Measurements from ENCODE around the gene HPCAL1. TPM values are rescaled to one million over a fixed set of nuclear protein-coding genes. Genes with fewer than 3 reads are reported as not detected.

The HPCAL1 gene
- total and polyA plus RNA-seq, 2 donors (not counting 1 experiment from before 2014, with no cell fraction given): 60.3 to 65.1 TPM

DNA sequence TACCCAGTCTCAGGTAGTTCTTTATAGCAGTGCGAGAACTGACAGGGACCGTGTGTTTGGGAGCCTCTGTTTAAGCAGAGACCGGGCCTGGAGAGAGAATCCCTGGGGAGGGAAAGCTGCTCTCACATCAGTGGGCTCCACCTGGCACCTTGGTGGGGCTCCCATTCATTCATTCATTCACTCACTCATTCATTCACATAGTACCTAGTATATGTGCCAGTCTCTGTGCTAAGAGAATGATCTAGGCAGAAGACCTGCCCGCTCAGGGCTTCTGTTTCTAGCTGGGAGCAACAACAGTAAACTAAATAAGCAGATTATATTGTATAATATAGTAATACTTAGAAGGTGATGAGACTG lies 17.8 kb downstream of the HPCAL1 start:
- Mint-ChIP-seq H3K27ac (no peak overlapping the region), H3K4me3 (no peak overlapping the region), H3K9me3 (ENCODE audit: insufficient read depth) (no peaks in the 10 kb centered on the region), H3K4me1 (peaks cover 50% of the 10 kb centered on the region), H3K27me3 (no peaks in the 10 kb centered on the region)
- Histone ChIP-seq H3K27ac (ENCODE audit: low read length in 2 of 2) (no peak overlapping the region), H3K4me1 (ENCODE audit: control insufficient read depth in 2 of 2, insufficient read depth in 2 of 2, low read length in 2 of 2) (peaks cover 16 to 23% of the 10 kb centered on the region in 2 donors), H3K79me2 (ENCODE audit: control insufficient read depth, insufficient read depth, low read length) (peaks cover 98% of the 10 kb centered on the region), H3K4me3 (ENCODE audit: control extremely low read depth in 1 of 5, extremely low read depth in 1 of 5, insufficient read depth in 1 of 5, low read depth in 2 of 5, low read length in 4 of 5) (no peak overlapping the region), H3K36me3 (replicated peaks in 1 of 2; ENCODE audit: control extremely low read depth in 1 of 2, control insufficient read depth in 1 of 2, extremely low read depth in 1 of 2, insufficient read depth in 2 of 2, low read length in 1 of 2) (peaks cover 0 to 3% of the 10 kb centered on the region in 2 experiments), H3K27me3 (replicated peaks in 1 of 4; ENCODE audit: control extremely low read depth in 1 of 4, control insufficient read depth in 3 of 4, insufficient read depth in 4 of 4, low read length in 3 of 4) (no peaks in the 10 kb centered on the region), H3K9ac (ENCODE audit: low read length) (no peak overlapping the region), H4K20me1 (ENCODE audit: control insufficient read depth, insufficient read depth, low read length, poor library complexity, severe bottlenecking) (peaks cover 67% of the 10 kb centered on the region), H3K9me3 (ENCODE audit: control extremely low read depth in 1 of 3, control insufficient read depth in 2 of 3, insufficient read depth in 1 of 3, low read length in 2 of 3) (peaks cover 0 to 4% (median 0%) of the 10 kb centered on the region in 3 donors), H3K4me2 (replicated peaks; ENCODE audit: low read depth, low read length, poor library complexity, severe bottlenecking) (no peak overlapping the region), H2AFZ (ENCODE audit: insufficient read depth, low read depth, low read length, poor library complexity, severe bottlenecking) (no peak overlapping the region)
- intact Hi-C loops (cut with micrococcal nuclease): no loop called here
- DNase-seq (no peak), ATAC-seq (ENCODE audit: low read depth) (no peak)
- ChIA-PET CTCF (no interaction called here), POLR2A (no interaction called here)
- WGBS (ENCODE audit: insufficient coverage): no CpG with 5 or more reads among the region's 4 CpGs
- TF ChIP-seq, protein P1, sequence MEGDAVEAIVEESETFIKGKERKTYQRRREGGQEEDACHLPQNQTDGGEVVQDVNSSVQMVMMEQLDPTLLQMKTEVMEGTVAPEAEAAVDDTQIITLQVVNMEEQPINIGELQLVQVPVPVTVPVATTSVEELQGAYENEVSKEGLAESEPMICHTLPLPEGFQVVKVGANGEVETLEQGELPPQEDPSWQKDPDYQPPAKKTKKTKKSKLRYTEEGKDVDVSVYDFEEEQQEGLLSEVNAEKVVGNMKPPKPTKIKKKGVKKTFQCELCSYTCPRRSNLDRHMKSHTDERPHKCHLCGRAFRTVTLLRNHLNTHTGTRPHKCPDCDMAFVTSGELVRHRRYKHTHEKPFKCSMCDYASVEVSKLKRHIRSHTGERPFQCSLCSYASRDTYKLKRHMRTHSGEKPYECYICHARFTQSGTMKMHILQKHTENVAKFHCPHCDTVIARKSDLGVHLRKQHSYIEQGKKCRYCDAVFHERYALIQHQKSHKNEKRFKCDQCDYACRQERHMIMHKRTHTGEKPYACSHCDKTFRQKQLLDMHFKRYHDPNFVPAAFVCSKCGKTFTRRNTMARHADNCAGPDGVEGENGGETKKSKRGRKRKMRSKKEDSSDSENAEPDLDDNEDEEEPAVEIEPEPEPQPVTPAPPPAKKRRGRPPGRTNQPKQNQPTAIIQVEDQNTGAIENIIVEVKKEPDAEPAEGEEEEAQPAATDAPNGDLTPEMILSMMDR (IDR thresholded peaks at IDR 0.05): no peak
- TF ChIP-seq EZH2 (IDR thresholded peaks at IDR 0.05; ENCODE audit: borderline replicate concordance, insufficient read depth, low read depth, low read length, poor library complexity, severe bottlenecking): no peak

DNA sequence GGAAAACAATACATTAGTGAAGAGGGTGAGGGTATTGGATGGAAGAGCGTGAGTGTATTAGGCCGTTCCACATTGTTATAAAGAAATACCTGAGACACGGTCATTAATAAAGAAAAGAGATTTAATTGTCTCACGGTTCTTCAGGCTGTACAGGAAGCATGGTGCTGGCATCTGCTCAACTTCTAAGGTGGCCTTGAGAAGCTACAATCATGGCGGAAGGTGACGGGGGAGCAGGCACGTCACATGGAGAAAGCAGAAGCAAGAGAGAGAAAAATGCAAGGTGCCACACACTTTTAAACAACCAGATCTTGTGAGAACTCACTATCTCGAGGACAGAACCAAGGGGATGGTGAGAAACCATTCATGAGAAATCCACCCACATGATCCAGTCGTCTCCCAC lies 18.2 kb downstream of the HPCAL1 start:
- peaks cover 51% of the 10 kb centered on the region for H3K4me1 Mint-ChIP-seq
- 98% methylated on average over 5 of the region's 9 CpGs for WGBS (ENCODE audit: insufficient coverage)
- H3K9me3 ChIP-seq (ENCODE audit: control extremely low read depth in 1 of 3, control insufficient read depth in 2 of 3, insufficient read depth in 1 of 3, low read length in 2 of 3): peaks cover 0 to 4% (median 0%) of the 10 kb centered on the region in 3 donors
- ATAC-seq (ENCODE audit: low read depth) (no peak), DNase-seq (no peak)
- H3K4me3 ChIP-seq (ENCODE audit: control extremely low read depth in 1 of 5, extremely low read depth in 1 of 5, insufficient read depth in 1 of 5, low read depth in 2 of 5, low read length in 4 of 5): no peak overlapping the region
- CTCF ChIA-PET: no interaction called here
- H3K79me2 ChIP-seq (ENCODE audit: control insufficient read depth, insufficient read depth, low read length): peaks cover 98% of the 10 kb centered on the region
- peaks cover 18 to 27% of the 10 kb centered on the region in 2 donors for H3K4me1 ChIP-seq (ENCODE audit: control insufficient read depth in 2 of 2, insufficient read depth in 2 of 2, low read length in 2 of 2)
- no peak overlapping the region for H2AFZ ChIP-seq (ENCODE audit: insufficient read depth, low read depth, low read length, poor library complexity, severe bottlenecking)
- intact Hi-C loops (cut with micrococcal nuclease): no loop called here
- no peak overlapping the region for H3K27ac ChIP-seq (ENCODE audit: low read length in 2 of 2)
- H3K27me3 ChIP-seq (replicated peaks in 1 of 4; ENCODE audit: control extremely low read depth in 1 of 4, control insufficient read depth in 3 of 4, insufficient read depth in 4 of 4, low read length in 3 of 4): no peaks in the 10 kb centered on the region
- no peaks in the 10 kb centered on the region for H3K9me3 Mint-ChIP-seq (ENCODE audit: insufficient read depth)
- H3K4me3 Mint-ChIP-seq: no peak overlapping the region
- peaks cover 0 to 3% of the 10 kb centered on the region in 2 experiments for H3K36me3 ChIP-seq (replicated peaks in 1 of 2; ENCODE audit: control extremely low read depth in 1 of 2, control insufficient read depth in 1 of 2, extremely low read depth in 1 of 2, insufficient read depth in 2 of 2, low read length in 1 of 2)
- no peaks in the 10 kb centered on the region for H3K27me3 Mint-ChIP-seq
- H4K20me1 ChIP-seq (ENCODE audit: control insufficient read depth, insufficient read depth, low read length, poor library complexity, severe bottlenecking): peaks cover 70% of the 10 kb centered on the region
- TF ChIP-seq EZH2 (IDR thresholded peaks at IDR 0.05; ENCODE audit: borderline replicate concordance, insufficient read depth, low read depth, low read length, poor library complexity, severe bottlenecking): no peak
- TF ChIP-seq, protein P1 (IDR thresholded peaks at IDR 0.05): no peak
- H3K9ac ChIP-seq (ENCODE audit: low read length): no peak overlapping the region
- POLR2A ChIA-PET: no interaction called here
- no peak overlapping the region for H3K27ac Mint-ChIP-seq
- H3K4me2 ChIP-seq (replicated peaks; ENCODE audit: low read depth, low read length, poor library complexity, severe bottlenecking): no peak overlapping the region
